Tibial nerve (tissue), 3 donors: ENCODE measurements around the gene SEMA3G.

Experiments
- POLR2A ChIP-seq, 2 donors: fragments of 450-650 bp; IDR thresholded peaks; one replicate each; pipeline ENCODE4 v1.6.1; 2017; ENCODE audit warnings: antibody characterized with exemption in 2 of 2, mild to moderate bottlenecking in 2 of 2, moderate library complexity in 2 of 2
- TF ChIP-seq, protein P1 (sequence below), 5 experiments: fragments of 200-600 bp in 3 of 5; fragments of 450-650 bp in 2 of 5; sonication (generic) in 3 of 5; IDR thresholded peaks; one replicate each; pipeline ENCODE4 v1.5.1; 2016 to 2019; ENCODE audit warnings: antibody characterized with exemption in 5 of 5, mild to moderate bottlenecking in 3 of 5, moderate library complexity in 2 of 5

DNA sequence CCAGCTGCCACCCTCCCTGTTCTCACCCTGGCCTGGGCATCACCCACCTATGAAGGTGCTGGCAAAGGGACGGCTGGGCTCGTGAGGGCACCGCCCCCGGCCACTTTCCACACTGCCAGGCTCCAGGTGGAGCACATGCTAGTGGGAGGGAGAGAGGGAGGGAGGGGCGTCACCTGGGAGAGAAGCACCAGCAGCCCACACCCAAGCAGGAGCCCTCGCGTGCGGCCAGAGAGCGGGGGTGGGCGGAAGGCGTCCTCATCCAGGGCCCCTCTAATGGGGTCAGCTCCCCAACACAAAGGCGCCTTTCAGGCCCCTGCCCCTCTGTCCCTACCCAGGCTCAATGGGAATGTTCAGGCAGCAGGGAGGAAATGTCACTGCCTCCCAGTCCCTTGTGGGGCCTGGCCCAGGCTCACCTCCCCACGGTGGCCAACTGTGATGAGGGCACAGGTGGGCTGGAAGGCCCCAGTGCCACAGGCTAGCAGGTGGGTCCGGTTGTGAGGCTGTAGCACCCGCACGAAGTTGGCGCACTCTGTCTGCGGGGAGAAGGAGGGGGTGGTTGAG, 3.1 kb downstream of the SEMA3G start:
- TF ChIP-seq, protein P1, sequence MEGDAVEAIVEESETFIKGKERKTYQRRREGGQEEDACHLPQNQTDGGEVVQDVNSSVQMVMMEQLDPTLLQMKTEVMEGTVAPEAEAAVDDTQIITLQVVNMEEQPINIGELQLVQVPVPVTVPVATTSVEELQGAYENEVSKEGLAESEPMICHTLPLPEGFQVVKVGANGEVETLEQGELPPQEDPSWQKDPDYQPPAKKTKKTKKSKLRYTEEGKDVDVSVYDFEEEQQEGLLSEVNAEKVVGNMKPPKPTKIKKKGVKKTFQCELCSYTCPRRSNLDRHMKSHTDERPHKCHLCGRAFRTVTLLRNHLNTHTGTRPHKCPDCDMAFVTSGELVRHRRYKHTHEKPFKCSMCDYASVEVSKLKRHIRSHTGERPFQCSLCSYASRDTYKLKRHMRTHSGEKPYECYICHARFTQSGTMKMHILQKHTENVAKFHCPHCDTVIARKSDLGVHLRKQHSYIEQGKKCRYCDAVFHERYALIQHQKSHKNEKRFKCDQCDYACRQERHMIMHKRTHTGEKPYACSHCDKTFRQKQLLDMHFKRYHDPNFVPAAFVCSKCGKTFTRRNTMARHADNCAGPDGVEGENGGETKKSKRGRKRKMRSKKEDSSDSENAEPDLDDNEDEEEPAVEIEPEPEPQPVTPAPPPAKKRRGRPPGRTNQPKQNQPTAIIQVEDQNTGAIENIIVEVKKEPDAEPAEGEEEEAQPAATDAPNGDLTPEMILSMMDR (IDR thresholded peaks at IDR 0.05), result no peak
- TF ChIP-seq POLR2A (IDR thresholded peaks at IDR 0.05), result no peak
